GM18511 (cell line): ENCODE measurements around the gene PAGE1.
"Not testable (repeated sequence)": the region's sequence is repeated elsewhere in the genome, so short reads cannot be mapped to it uniquely, and the experiment has no call there.

Experiments
- ATAC-seq: cut with Tn5 transposase; IDR thresholded peaks from one replicate; pipeline ENCODE4 v1.9.1; 2021; ENCODE audit warnings: mild to moderate bottlenecking, moderate library complexity; ENCODE audit not compliant: unreplicated experiment

Gene PAGE1, protein sequence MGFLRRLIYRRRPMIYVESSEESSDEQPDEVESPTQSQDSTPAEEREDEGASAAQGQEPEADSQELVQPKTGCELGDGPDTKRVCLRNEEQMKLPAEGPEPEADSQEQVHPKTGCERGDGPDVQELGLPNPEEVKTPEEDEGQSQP

DNA sequence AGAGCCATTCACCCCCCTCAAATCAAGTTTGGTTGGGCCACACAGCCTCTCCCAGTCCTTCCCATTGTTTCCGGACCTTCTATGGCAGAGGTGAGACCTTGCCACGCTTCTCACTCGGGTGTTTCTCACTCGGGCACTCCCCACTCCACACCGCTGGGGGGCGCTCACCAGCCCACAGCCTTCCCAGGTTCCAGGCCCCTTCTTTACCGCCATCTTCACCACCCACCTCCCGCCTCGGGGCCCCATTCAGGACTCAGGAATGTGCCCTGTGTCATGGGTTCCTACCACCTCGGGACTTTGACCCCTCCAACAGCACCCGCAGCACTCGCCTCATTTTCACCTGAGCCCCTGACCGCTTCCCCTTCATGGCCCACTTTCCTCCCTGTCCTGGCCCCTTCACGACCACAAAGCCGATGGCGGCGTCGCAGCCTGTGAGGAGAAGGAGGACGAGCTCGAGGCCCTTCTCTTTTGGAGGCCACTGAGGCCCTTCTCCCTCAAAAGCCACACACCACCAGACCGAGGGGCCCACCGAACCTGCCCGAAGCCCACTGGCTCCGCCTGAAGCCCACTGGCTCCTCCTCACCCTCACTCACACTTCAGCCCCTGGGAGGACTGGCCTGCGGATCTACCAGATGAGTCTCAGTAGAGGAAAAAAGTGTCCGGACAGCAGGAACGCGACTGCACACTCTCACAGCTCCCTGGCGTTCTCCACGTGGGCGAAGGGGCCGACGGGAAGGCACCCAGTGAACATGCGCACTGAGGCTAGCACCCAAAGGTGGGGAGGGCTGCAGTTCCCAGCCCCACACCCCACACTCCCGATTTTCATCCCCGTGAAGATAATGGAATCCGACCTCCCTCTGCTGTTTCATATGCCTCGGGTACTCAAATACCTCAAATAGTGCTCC is at the start of gene PAGE1:
TSS of gene PAGE1 (minus strand) at position 709 of the 905 bp plus-strand sequence. CDS start 1,214 bp downstream, outside the sequence.
- ATAC-seq, result no peak

DNA sequence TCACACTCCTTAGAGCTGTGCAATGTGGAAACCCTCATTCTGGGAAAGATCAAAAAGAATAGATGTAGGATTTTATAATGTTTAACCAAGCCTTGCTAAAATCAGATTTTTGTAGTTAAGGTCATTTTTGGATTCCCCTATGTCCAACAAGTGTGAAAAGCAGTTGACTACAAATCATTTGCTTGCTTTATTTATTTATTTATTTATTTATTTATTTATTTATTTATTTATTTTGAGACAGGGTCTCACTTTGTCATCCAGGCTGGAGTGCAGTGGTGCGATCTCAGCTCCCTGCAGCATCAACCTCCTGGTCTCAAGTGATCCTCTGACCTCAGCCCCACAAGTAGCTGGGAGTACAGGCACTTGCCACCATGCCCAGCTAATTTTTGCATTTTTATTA is 45.7 kb upstream of the PAGE1 start:
- not testable (repeated sequence) for ATAC-seq

DNA sequence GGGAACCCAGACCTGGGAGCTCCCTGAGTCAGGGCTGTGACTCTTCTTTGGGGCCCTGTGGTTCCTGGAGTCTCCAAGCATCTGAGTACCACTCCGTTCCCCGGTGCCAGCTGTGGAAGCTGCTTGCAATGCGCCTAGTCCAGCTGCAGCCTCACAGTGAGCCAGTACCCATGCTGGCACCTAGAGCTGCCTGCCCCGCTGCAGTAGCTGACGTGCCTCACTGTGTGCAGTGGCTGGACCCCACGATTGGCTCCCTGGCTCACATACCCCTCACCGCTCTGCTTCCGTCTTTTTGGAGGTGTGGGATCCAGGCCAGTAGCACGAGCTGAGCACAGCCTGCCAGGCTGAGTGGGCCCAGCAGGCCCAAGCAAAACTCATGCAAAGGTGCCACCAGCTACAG is 32.1 kb upstream of the PAGE1 start:
- ATAC-seq, result no peak

DNA sequence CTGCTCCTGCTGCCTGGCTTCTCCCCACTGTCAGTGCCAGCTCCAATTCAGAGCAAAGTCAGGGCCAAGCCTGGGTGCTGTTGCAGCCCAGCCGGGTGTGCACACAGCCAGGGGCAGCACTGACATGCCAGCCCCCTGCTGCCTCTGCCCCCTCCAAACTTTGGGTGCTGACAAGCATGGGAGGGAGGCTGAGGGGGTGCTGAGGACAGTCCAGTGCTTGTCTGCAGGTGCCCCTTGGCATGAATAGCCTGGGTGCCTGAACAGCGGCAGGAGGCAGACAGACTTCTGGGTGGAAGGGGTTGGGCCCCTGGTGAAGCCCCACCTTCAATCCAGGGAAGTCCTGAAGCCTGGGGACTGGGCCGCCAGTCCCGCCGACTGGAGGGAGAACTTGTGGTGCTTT is 31.2 kb upstream of the PAGE1 start:
- no peak for ATAC-seq

DNA sequence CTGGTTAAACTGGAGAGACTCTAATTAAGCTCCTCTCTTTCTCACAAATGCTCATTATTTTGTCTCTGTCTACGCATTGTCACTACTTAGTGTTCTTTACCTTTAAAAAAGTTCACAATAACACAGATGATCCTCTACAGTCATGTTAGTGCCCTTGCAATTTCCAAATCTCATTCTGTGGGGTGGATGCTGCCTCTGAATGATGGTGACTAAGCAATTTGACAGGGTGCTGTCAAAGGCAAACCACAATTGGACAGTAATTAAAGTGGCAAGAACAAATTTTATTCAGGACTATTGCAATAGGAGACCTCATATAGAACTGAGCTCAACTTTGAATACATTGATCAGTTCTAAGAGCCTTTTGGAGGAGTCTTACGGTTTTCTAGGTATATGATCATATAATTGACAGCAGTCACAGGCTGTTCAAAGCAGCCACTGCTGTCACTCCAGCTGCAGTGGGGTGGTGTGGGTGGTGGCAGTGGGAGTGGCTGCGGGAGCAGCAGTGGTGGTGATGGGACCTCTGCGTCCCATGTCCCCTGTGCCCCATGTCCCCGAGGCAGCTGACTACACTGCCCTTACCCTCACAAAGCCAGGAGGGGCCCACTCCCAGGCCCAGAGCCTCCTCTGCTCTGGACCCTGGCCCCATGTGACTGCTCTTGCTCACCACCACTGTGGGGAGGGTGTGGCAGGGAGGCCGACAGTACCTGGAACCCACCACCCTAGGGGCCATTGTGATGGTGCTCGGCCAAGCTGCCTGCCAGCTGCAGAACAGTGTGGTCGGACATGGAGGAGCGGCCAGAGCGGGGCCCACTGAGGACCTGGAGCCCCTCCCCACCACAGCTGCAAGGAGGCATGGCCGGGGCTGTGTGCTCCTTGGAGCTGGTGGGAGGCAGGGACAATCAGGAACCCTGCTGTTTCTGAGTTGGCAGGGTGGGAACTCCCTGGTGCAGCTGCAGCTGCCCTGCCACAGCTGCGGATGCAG is 30.4 kb upstream of the PAGE1 start:
- ATAC-seq, result no peak

DNA sequence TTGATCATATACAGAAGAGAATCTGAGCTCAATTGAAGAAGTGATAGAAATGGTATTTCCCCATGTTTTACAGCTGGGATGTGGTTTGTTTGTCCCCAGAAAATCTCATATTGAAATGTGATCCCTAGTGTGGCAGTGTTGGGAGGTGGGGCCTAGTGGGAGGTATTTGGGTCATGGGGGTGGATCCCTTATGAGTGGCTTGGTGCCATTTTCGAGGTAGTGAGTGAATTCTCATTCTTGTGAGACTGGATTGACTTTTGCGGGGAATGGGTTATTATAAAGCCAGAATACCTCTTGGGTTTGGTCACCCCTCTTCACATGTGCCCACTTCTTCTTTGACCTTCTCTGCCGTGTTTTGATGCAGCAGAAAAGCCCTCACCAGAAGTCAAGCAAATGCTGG is 29.6 kb upstream of the PAGE1 start:
- no peak for ATAC-seq

DNA sequence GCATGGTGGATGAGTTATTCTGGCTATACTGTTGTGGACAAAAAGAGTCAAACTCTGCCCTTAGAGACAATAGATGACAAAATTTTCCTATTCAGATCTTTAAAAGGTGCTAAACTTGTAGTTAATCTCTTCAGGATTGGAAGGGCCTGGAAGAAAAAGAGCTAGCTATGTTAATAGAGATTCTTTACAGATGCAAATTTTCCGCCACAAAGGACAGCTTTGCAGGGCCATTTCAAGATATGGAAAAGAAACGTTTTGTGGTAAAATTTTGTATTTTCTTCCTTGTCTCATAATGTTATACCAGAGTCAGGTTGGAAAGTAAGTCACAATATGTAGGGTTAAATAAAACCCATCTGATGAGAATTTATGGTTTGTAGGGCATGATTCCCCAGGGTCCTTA is 24.3 kb upstream of the PAGE1 start:
- ATAC-seq, result not testable (repeated sequence)

DNA sequence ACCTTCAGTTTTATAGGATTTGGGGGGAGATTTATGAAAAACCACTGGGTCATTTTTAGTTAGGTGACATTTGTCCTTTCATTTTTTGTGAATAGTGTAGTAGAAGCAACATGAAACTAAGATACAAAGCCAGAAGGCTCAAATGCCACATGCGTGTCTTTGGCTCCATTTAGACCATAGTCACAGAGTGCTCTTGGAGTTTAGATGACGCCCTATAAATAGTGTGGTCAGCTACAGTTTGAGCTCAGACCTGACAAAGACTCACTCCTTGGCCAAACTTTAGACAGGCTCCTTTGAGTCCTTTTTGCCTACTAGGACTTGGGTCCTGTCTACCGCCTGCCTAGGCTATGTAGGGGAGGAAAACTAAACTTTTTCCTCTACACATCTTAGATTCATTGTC is 16.8 kb upstream of the PAGE1 start:
- no peak for ATAC-seq

DNA sequence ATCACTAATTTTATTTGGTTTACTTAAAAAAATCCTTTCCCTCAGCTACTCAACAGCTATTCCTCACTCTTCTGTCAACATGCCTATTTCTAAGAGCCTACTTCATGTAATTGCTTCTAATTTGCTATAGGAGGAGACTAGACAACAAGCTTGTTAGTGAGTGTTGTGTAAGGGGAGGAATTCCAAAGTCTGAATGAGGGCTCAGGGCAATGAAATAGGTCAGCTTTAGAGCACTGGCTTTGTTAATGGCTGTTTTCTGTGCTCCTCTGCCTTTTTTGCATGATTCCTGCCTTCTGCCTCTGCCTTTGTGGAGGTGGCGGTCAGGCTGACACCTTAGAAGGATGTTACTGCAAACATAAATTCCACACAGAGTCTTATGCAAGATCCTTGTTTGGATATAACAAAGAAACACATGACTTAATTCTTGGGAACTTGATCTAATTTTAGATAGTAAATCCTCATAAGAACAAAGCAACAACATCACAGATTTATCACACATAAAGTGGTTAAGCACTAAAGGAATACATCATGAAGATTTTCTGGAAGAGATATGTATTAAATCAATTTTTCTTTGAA is 15.0 kb upstream of the PAGE1 start:
- ATAC-seq, result no peak

DNA sequence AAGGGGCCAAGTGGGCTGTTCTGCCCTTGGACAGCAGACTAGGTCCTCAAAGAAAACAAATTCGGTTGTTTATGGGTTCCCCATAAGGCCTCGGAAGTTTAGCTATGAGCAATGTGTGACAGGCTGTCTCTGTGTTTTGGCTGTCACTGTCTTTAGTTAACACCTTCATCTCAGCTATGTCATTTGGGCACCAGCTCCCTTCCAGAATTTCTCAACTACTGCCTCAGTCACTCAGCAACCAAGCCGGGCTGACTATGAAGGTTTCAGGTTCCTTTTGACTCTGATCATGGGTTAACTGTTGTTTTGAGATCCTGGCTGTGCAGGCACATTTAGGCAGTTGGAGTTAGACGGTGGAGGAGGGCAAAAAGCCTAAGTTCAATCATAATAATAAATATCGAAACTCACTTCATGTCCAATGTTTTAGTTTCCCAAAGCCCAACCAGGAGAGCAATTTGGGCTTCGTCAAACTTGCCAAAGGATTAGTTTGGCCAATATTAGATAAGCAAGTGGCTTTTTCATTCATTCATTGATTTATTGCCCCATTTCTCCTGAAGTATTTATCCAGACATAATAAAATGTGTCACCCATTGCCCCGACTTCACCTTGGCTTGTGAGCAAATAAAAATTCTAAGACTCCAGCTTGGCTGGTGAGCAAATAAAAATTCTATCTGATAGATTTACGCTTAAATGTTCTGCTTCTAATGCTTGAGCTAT is 9.1 kb upstream of the PAGE1 start:
- ATAC-seq, result no peak

DNA sequence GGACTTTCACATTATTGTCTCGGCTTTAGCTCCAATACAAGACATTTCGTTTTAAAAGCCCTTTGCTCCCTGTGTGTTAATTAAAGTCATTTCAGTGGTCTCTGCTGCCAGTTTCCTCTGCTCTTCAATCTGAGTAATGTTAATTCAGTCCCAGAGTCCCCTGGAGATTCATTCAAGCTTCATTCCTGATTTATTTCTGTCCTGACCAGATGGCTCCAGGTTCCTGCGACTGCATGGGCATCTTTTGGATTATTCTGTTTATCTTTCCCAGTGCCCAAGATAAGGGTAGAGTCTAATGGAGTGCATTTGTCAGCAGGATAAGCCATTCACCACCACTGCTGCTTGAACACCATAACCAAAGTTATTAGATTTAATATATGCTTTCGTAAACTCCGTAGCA is 6.1 kb upstream of the PAGE1 start:
- no peak for ATAC-seq

DNA sequence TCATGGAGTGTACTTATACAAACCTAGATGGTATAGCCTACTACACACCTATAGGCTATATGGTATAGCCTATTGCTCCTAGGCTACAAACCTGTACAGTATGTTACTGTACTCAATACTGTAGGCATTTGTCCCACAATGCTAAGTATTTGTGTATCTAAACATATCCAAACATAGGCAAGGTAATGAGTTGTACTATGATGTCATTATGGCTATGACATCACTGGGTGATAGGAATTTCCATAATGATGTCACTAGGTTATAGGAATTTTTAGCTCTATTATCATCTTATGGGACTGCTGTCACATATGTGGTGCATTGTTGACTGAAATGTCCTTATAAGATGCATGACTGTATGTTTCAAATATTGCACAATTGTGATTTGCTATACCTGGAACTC is 5.5 kb upstream of the PAGE1 start:
- no peak for ATAC-seq

DNA sequence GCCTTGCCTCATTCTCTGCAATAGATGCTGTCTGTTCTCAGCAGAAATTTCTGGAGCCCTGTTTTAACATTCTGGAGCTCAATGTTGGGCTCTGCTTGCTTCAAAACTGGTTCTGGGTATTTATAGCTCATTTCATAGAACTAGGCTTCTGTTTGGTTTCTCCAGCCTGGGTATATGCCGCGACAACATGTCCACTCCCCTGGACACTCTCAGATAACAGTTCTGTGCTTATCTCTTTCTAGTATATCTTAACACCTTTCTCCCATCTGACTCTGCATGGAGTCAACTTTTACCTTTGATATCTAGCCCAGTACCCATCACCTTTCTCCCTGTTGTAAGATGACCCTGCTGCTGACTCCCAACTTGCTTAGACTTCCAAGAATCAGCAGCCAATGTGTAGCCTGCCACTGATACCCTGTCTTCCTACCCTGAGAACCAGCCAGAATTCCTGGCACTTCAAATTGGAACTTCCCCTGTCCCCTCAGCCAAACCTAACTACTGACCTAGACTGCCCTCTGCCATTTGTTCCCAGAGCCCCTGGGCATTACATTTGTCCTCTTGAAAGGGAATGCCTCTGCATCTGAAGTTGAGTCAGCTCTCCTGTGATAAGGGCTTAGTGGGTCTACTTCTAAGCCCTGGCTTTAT is 20.6 kb downstream of the PAGE1 start:
- no peak for ATAC-seq

DNA sequence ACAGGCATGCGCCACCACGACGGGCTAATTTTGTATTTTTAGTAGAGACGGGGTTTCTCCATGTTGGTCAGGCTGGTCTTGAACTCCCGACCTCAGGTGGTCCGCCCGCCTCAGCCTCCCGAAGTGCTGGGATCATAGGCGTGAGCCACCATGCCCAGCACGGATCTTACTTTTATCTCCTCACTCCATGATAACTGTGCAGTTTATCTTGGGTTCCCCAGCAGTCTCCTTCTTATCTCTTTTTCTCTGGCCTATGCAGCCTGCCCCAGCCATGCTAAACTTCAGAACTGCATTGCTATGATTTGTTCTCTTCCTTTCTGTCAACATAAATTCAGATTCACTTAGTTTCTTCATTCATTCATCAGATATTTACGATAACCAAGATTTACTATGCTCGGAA is 22.4 kb downstream of the PAGE1 start:
- ATAC-seq, result no peak

DNA sequence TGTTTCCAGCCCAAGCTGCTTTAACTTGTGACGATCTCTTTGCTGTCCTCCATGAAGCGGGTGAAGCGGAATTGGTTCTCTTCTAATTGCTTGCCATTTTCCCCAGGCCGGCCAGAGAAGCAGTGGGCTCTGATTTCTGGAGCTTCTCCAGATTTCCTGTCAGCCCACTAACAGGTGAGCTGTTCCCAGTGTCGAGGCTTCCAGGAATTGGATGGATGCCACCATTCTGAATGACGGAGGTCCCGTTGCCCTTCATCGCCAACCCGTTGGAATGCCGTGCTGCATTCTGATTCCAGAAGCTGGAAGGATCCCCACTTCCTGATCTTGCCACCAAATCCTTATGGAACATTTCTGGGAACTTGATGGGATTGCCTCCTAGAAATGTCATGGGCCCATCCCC is 31.0 kb downstream of the PAGE1 start:
- ATAC-seq, result no peak

DNA sequence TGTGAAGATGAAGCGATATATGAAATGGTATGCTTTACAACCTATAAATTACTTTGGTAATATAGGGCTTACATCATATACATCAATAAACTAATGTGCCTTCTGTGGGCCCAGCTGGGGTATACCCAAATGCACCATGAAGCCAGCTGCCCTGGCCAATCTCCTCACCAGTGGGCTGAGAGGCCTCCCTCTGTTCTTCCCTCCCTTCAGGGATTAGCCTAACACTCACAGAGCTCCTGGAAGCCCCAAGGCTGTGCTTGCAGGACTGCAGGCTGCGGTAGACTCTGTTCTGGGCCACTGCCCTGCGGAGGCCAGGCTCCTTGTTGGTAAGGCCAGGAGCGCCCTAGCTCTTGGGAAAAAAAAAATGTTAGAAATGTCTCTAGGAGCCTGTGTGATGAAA is 33.9 kb downstream of the PAGE1 start:
- ATAC-seq, result no peak

DNA sequence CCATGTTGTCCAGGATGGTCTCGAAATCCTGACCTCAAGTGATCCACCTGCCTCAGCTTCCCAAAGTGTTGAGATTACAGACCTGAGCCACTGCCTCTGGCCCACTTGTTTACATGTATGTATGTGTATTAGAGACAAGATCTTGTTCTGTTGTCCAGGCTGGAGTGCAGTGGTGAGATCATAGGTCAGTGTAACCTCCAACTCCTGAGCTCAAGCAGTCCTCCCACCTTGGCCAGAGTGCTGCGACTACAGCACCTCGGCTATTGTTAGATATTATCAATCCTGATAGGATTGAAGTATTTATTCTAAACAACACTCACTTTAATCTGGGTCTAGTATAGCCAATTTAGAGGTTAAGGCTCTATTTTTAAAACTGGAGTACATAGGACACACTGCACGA is 36.0 kb downstream of the PAGE1 start:
- no peak for ATAC-seq

DNA sequence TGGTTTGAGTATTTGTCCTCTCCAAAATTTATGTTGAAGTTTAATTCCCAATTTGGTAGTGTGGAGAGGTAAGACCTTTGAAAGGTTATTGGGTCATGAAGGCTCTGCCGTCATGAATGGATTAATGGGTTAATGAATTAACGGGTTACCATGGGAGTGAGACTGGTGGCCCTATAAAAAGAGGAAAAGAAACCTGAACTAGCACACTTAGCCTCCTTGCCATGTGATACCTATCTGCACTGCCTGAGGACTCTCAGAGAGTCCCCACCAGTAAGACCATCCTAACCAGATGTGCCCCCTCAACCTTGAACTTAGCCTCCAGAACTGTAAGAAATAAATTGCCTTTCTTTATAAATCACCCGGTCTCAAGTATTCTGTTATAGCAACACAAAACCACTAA is 39.3 kb downstream of the PAGE1 start:
- peak; percentile 91 for ATAC-seq

DNA sequence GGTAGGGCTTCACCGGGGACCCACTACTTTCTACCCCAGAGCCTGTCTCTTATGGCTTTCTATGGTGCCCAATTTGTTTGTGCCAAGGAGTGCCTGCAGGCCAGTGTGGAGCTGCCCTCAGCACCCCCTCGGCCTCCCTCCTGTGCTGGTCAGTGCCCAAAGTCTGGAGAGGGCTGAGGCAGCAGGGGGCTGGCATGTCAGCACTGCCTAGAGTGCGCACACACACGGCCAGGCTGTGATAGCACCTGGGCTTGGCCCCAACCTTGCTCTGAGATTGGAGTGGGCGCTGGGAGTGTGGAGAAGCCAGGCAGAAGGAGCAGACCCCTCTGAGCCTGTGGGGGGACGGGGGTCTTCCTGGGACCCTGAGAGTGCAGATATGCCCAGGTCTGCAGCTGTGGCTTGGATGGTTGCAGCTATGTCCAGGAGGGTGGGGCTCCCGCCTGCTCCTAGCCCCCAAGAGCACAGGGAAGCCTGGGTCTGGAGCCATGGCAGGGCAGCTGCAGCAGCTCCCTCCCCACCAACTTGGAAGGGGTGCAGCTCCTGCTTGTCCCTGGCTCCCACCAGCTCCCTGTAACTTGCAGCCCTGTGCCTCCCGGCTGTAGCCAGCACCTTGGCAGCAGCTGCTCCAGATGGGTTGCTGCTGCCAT is 50.7 kb downstream of the PAGE1 start:
- ATAC-seq, result no peak
